A673 (cell line): ENCODE data around the gene C4orf54.

Experiments
- CTCF ChIP-seq: fragments of 300-800, 200-600 bp; sonication (generic); conservative IDR thresholded peaks from 2 replicates; pipeline ENCODE4 v1.5.1; 2017; ENCODE audit warnings: low read depth, mild to moderate bottlenecking, antibody characterized with exemption, low read length, moderate library complexity, mixed read lengths
- EZH2 ChIP-seq: fragments of 200-600 bp; sonication (generic); IDR thresholded peaks from 2 replicates; pipeline ENCODE4 v1.6.1; 2017; ENCODE audit warnings: borderline replicate concordance, low read depth, mild to moderate bottlenecking, mixed read lengths, antibody characterized with exemption, low read length; ENCODE audit not compliant: poor library complexity, severe bottlenecking

GRCh38 chr4:99615170-99615820 is 42.3 kb downstream of the C4orf54 start:
- TF ChIP-seq CTCF (peak; percentile 27; the same call in 1 of the 2 replicates), EZH2 (no peak)
